Daoy (cell line): ENCODE data around the gene LRRC8C. TPM values are rescaled to one million over a fixed set of nuclear protein-coding genes. Genes with fewer than 3 reads are reported as not detected.
A peak's percentile ranks its signal among the peaks of the same experiment; 100 is the strongest.

Source experiments
- DNase-seq: peaks from one replicate; pipeline ENCODE4 v3.0.0-alpha.2; 2015; ENCODE audit warnings: low read depth
- total RNA-seq: library from RNA; depleted of rRNA; stranded (reverse); fragments of >200 nt; shearing (Covaris generic); gene quantifications from 2 replicates; pipeline ENCODE4 v1.2.3, GENCODE V29; 2014

Gene LRRC8C
- total RNA-seq, 1 experiment from 2014 or later: 10.2 TPM

- DNase-seq: no peak
Observed at GRCh38 chr1:89670711-89671110, 37.8 kb downstream of the LRRC8C start.

DNA sequence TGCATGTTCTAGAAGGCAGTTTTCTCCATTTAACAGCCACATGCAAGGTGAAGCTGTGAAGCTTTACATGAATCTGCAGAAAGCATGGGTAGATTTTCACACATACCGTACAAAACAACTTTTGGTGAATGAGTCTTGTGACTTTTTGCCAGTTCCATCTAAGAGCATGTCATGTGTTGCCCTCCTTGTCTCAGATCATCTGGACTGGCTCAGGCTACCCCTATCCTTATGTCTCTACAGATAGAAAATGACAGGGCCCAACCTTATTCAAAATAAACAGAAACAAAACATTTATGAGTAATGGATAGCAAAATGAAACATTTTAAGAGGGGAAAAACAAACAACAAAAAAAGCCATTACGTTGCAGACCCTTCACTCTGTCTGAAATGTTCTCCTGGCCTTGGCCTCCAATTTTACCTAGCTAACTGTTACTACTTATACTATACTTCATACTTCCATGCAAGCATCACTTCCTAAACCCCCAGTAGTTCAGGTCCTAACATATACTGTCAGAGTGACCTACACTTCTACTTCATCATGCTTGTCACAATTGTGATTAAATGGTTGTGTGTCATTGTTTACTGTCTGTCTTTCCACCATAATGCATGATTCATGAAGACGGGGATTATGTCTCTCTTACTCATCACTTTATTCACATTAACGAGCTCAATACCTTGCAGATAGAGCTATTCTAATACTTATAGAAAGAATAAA lies 39.0 kb downstream of the LRRC8C start:
- peak; percentile 67 for DNase-seq

- DNase-seq: no peak
Observed at GRCh38 chr1:89672489-89673183, 39.7 kb downstream of the LRRC8C start.

DNA sequence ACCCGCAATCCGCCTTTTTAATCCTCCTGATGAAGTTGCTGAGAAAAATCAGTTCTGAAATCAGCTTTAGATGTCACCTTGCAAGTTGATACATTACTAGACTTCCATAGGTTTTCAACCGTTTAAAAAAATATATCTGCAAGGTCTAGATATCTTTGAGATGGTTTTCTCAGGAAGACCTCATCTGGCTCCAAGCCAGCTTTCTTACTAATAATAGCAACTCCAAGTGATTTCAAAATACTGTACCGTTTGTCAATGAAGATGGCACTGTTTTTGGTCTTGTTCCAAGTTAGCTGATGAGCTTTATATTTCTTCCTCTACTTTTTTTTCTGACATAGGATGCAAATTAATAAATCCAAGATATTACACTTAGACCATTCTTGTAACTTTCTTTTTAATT lies 40.3 kb downstream of the LRRC8C start:
- DNase-seq: no peak

GRCh38 chr1:89675677-89676076 lies 42.8 kb downstream of the LRRC8C start:
- DNase-seq: no peak

GRCh38 chr1:89681045-89681729 lies 48.3 kb downstream of the LRRC8C start:
- no peak for DNase-seq

- no peak for DNase-seq
Observed at GRCh38 chr1:89682611-89683010, 49.7 kb downstream of the LRRC8C start.

DNA sequence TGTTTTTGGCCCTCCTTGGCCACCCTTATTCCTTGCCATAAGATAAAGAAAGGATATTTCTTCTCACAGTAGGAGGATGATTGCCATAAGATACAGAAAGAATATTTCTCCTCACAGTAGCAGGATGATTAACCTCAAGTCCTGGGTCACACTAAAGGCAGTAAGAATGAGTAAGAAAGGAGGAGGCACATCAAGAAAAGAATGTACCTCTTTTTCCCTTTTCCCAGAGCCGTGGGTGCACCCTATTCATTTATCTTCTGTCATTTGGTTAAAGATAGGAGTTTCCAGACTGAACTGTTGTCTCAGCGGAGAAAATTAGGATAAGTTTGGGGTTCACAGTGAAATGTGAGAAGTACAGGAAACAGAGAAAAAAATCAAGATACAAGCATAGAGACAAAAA lies 52.5 kb downstream of the LRRC8C start:
- DNase-seq: no peak

DNA sequence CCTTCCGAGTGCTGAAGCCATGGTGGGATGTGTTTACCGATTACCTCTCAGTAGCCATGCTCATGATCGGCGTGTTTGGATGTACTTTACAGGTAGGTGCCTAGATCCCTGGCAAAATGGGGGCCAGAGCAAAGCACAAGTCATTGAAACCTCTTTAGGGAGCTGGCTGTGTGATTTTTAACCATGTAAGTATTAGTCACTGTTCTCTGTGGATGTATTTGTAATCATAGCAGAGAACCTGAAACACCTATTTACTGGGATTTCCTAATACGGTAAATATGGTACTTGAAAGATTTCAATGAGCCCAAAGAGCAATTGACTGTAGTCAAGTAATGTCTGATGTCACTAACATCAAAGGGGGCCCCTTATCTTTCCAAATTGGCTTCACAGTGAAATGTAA lies 53.6 kb downstream of the LRRC8C start:
- no peak for DNase-seq

- no peak for DNase-seq
Observed at GRCh38 chr1:89687254-89687653, 54.3 kb downstream of the LRRC8C start.

DNA sequence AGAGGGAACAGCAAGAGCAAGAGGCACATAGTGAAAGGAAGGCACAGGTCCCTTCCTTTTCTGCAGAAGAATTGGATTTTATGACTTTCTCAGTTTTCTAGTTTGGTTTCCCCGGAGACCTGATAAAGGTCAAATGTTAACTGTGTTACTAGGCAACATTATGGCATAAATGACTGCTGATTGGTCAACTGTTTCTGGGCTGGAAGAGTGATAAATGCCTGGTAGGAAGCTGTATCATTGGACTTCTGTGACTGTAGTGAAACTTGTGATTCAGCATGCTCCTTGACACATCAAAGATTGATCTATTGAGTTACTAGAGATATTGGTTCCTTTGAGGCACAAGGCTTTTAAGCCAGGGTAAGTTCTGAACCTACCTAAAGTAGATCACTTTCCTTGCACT lies 55.7 kb downstream of the LRRC8C start:
- DNase-seq: no peak

DNA sequence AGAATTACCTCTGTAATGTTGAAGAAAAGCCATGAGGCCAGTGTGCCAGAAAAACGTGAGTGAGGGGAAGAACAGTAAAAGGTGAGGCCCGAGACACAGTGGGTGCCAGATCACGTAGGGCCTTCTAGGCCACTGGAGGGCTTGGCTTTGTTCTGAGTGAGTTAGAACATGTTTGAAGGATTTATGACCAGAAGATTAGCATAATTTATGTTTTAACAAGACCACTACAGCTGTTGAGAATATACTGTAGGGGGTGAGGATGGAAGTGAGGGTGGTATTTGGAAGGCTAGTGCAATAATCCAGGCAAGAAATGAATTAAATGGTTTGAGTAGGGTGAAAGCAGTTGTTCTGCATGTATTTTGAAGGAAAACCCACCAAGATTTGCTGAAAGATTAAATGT lies 56.3 kb downstream of the LRRC8C start:
- no peak for DNase-seq

GRCh38 chr1:89690595-89690994 lies 57.7 kb downstream of the LRRC8C start:
- DNase-seq: no peak

- no peak for DNase-seq
Observed at GRCh38 chr1:89692601-89693521, 59.9 kb downstream of the LRRC8C start.

GRCh38 chr1:89695847-89696246 lies 62.9 kb downstream of the LRRC8C start:
- DNase-seq: no peak

GRCh38 chr1:89697383-89697782 lies 64.5 kb downstream of the LRRC8C start:
- no peak for DNase-seq

DNA sequence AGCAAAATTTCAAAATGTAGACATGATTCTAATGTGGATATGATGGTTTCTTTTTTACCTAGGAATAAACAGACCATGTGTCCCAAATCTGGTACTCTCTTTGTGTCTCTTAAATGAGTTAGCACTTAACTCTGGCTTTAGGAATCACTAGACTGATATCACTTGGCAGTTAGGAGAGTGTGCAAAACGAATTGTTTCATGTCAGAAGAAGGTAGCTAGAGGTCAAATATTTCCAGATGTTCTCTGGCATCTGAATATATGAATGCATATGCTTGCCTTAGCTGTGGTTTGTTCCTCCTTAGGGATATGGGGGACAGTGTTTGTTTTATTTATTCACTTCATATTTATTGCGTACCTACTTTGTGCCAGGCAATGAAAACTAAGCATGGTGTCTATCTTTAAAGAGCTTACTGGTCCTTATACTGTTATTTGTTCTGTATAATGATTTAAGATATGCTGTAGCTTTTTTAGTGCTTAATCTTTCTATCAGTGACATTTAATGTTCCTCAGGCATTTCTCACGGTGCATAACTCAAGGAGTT lies 65.2 kb downstream of the LRRC8C start:
- no peak for DNase-seq

- DNase-seq: no peak
Observed at GRCh38 chr1:89698624-89699023, 65.7 kb downstream of the LRRC8C start.

DNA sequence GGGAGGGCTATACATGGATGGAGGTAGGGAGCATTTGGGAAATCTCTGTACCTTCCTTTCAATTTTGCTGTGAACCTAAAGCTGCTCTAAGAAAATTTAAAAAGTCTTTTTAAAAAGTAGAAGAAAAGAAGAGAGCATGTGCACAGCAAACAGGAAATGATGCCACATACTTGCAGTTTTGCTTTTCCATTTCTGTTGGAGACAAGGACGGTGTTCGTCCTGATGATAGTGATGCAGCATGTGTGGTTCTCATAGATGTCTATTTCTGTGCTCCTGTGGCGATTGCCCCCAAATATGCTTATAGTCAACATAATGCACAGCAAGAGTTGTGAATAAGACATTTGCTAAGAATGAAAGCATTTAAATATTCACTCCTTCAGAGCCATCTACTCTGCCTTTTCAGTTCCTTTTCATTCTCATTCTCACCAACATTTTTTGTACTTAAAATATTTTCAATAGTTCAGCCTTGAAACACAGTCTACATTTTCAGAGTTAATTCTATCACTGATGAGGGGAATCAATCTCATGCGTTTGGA lies 66.6 kb downstream of the LRRC8C start:
- no peak for DNase-seq

DNA sequence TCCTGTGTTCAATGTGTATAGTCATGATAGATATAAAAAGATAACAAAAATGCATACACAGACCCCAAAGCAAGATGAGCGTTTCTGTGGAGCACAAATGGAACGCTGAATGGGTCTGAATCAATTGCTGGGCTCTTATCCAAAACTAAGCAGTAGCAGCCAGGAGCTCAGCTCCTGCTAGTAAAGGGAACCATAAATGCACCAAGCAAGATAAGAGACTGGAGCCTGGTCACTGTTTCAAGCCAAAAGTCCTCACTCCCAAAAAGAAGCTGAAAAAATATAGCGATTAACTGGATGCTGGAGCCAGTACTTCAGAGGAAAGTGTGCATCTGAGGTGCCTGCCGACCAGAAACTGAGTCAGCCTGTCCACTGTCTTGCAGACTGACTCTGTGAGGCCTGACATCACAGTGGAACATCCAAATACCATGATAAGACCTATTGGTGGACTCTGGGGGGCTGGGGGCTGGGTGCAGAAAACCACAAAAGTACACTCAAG lies 68.9 kb downstream of the LRRC8C start:
- no peak for DNase-seq

GRCh38 chr1:89702520-89703045 lies 69.7 kb downstream of the LRRC8C start:
- no peak for DNase-seq
